GM12878 (cell line): ENCODE measurements around the gene NUP107.

Experiments
- EP300 ChIP-seq, 2 experiments: fragments of 150-350 bp in 1 of 2; IDR thresholded peaks; 2 replicates each; pipeline ENCODE4 v1.6.1; 2011 to 2012; ENCODE audit warnings: low read depth in 2 of 2, low read length in 2 of 2, borderline replicate concordance in 1 of 2, improper control_type of control experiment in 1 of 2, inconsistent platforms in 1 of 2; ENCODE audit not compliant: control insufficient read depth in 1 of 2
- EZH2 ChIP-seq: IDR thresholded peaks from 2 replicates; pipeline ENCODE4 v1.6.1; 2012; ENCODE audit warnings: low read depth, mild to moderate bottlenecking, control low read depth, inconsistent platforms, low read length, borderline replicate concordance; ENCODE audit not compliant: control insufficient read depth
- FOXM1 ChIP-seq: IDR thresholded peaks from 2 replicates; pipeline ENCODE4 v1.6.1; 2012; ENCODE audit warnings: low read depth, mild to moderate bottlenecking, inconsistent platforms, low read length, moderate library complexity
- JUNB ChIP-seq: IDR thresholded peaks from 2 replicates; pipeline ENCODE4 v1.6.1; 2016; ENCODE audit warnings: antibody characterized with exemption, mild to moderate bottlenecking
- RBBP5 ChIP-seq: fragments of 200-600 bp; sonication (generic); conservative IDR thresholded peaks from 2 replicates; pipeline ENCODE4 v1.6.1; 2016
- RFX5 ChIP-seq: IDR thresholded peaks from 2 replicates; pipeline ENCODE4 v1.6.1; 2011; ENCODE audit warnings: low read depth, low read length, improper control_type of control experiment
- SMAD5 ChIP-seq: IDR thresholded peaks from 2 replicates; pipeline ENCODE4 v1.6.1; 2016; ENCODE audit warnings: antibody characterized with exemption, low read depth
- TCF7 ChIP-seq: IDR thresholded peaks from 2 replicates; pipeline ENCODE4 v1.6.1; 2014; ENCODE audit warnings: antibody characterized with exemption, borderline replicate concordance
- TF ChIP-seq, protein P1 (sequence below): IDR thresholded peaks from 2 replicates; pipeline ENCODE4 v1.6.1; 2011; ENCODE audit warnings: low read depth, low read length, improper control_type of control experiment, borderline replicate concordance
- TF ChIP-seq, protein P2 (sequence below): fragments of 450-650 bp; IDR thresholded peaks from 2 replicates; pipeline ENCODE4 v1.6.1; 2017; ENCODE audit warnings: mild to moderate bottlenecking, moderate library complexity
- TF ChIP-seq, protein P3 (sequence below), 3 experiments: IDR thresholded peaks in 2 of 3; conservative IDR thresholded peaks in 1 of 3; 2 replicates each; pipeline ENCODE4 v1.5.1; 2011; ENCODE audit warnings: low read depth in 3 of 3, low read length in 3 of 3, mild to moderate bottlenecking in 3 of 3, control low read depth in 2 of 3, moderate library complexity in 2 of 3, inconsistent platforms in 1 of 3, mixed read lengths in 1 of 3; ENCODE audit not compliant: control insufficient read depth in 2 of 3, insufficient read depth in 1 of 3; ENCODE audit errors: extremely low read depth in 1 of 3

DNA sequence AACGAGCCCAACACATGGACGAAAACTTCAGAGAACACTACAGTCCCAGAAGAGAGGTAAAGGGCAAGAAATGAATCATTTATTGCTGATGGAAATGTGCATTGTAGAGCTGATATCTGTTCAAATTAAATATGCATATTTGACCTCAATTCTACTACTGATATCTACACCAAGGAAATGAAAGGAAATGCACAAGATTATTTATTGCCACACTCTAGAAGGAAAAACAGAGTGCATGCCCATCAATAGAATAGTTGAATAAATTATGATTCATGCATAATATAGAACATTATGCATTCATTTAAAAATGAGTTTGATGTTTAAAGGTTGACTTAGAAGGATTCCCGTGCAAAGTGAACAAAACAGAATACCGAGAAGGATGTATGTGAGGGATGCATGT lies 15.6 kb upstream of the NUP107 start:
- TF ChIP-seq, protein P1, sequence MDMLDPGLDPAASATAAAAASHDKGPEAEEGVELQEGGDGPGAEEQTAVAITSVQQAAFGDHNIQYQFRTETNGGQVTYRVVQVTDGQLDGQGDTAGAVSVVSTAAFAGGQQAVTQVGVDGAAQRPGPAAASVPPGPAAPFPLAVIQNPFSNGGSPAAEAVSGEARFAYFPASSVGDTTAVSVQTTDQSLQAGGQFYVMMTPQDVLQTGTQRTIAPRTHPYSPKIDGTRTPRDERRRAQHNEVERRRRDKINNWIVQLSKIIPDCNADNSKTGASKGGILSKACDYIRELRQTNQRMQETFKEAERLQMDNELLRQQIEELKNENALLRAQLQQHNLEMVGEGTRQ: no peak
- no peak for TF ChIP-seq JUNB
- no peak for TF ChIP-seq RFX5
- TF ChIP-seq RBBP5: no peak
- TF ChIP-seq SMAD5: no peak
- TF ChIP-seq, protein P2, sequence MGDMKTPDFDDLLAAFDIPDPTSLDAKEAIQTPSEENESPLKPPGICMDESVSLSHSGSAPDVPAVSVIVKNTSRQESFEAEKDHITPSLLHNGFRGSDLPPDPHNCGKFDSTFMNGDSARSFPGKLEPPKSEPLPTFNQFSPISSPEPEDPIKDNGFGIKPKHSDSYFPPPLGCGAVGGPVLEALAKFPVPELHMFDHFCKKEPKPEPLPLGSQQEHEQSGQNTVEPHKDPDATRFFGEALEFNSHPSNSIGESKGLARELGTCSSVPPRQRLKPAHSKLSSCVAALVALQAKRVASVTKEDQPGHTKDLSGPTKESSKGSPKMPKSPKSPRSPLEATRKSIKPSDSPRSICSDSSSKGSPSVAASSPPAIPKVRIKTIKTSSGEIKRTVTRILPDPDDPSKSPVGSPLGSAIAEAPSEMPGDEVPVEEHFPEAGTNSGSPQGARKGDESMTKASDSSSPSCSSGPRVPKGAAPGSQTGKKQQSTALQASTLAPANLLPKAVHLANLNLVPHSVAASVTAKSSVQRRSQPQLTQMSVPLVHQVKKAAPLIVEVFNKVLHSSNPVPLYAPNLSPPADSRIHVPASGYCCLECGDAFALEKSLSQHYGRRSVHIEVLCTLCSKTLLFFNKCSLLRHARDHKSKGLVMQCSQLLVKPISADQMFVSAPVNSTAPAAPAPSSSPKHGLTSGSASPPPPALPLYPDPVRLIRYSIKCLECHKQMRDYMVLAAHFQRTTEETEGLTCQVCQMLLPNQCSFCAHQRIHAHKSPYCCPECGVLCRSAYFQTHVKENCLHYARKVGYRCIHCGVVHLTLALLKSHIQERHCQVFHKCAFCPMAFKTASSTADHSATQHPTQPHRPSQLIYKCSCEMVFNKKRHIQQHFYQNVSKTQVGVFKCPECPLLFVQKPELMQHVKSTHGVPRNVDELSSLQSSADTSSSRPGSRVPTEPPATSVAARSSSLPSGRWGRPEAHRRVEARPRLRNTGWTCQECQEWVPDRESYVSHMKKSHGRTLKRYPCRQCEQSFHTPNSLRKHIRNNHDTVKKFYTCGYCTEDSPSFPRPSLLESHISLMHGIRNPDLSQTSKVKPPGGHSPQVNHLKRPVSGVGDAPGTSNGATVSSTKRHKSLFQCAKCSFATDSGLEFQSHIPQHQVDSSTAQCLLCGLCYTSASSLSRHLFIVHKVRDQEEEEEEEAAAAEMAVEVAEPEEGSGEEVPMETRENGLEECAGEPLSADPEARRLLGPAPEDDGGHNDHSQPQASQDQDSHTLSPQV: no peak
- no peak for TF ChIP-seq TCF7
- TF ChIP-seq, protein P3, sequence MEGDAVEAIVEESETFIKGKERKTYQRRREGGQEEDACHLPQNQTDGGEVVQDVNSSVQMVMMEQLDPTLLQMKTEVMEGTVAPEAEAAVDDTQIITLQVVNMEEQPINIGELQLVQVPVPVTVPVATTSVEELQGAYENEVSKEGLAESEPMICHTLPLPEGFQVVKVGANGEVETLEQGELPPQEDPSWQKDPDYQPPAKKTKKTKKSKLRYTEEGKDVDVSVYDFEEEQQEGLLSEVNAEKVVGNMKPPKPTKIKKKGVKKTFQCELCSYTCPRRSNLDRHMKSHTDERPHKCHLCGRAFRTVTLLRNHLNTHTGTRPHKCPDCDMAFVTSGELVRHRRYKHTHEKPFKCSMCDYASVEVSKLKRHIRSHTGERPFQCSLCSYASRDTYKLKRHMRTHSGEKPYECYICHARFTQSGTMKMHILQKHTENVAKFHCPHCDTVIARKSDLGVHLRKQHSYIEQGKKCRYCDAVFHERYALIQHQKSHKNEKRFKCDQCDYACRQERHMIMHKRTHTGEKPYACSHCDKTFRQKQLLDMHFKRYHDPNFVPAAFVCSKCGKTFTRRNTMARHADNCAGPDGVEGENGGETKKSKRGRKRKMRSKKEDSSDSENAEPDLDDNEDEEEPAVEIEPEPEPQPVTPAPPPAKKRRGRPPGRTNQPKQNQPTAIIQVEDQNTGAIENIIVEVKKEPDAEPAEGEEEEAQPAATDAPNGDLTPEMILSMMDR (IDR thresholded peaks at IDR 0.05 in 2 of 3, conservative IDR thresholded peaks at IDR 0.05 in 1 of 3; ENCODE audit: control insufficient read depth in 2 of 3, extremely low read depth in 1 of 3, insufficient read depth in 1 of 3, low read depth in 3 of 3, low read length in 3 of 3): no peak
- TF ChIP-seq EP300 (IDR thresholded peaks at IDR 0.05; ENCODE audit: borderline replicate concordance in 1 of 2, control insufficient read depth in 1 of 2, low read depth in 2 of 2, low read length in 2 of 2): no peak
- no peak for TF ChIP-seq FOXM1
- no peak for TF ChIP-seq EZH2
